Endothelial cell of umbilical vein (primary cell): Measurements from ENCODE around the gene LHX4. TPM values are rescaled to one million over a fixed set of nuclear protein-coding genes. Genes with fewer than 3 reads are reported as not detected.

Experiments
- BruUV-seq: library from RNA; stranded (reverse); fragments of 400-500 nt; replicated peaks from 2 replicates; lab custom pipeline; 2021; lab: Mats Ljungman, UMichigan
- CTCF ChIA-PET: fragments of 300-600, 350-600 bp; sonication (Branson Sonifier 250); formaldehyde crosslinking; loops from one replicate; lab custom pipeline; 2021; ENCODE audit warnings: antibody characterized with exemption, inconsistent platforms; lab: Charles Lee
- POLR2A ChIA-PET: fragments of 300-600, 350-600 bp; sonication (Branson Sonifier 250); formaldehyde crosslinking; loops from one replicate; lab custom pipeline; 2021; ENCODE audit warnings: antibody characterized with exemption, inconsistent platforms; lab: Charles Lee
- DNase-seq: peaks from one replicate; pipeline ENCODE4 v3.0.0-alpha.2; 2011; ENCODE audit warnings: low read depth, low spot score
- FAIRE-seq: peaks from 2 replicates; lab custom pipeline; 2011; peaks lifted over from hg19 to GRCh38; lab: Jason Lieb, UNC
- H2AFZ ChIP-seq: 2 replicates; pipeline ENCODE4 v1.6.0; 2012; ENCODE audit warnings: low read depth, low read length, control low read depth, inconsistent platforms
- H3K27ac ChIP-seq: 2 replicates; pipeline ENCODE4 v1.5.1; 2011; ENCODE audit warnings: low read depth, mild to moderate bottlenecking, control low read depth, low read length, moderate library complexity; ENCODE audit not compliant: insufficient read depth
- H3K27me3 ChIP-seq, 2 experiments: 2 replicates each; pipeline versions ENCODE4 v1.6.0 to v1.6.1; 2011; ENCODE audit warnings: low read length in 2 of 2, mixed read lengths in 1 of 2; ENCODE audit not compliant: control insufficient read depth in 2 of 2, insufficient read depth in 2 of 2
- H3K36me3 ChIP-seq, 2 experiments: 2 replicates in 1 of 2; 3 replicates in 1 of 2; pipeline ENCODE4 v1.5.1; 2011; ENCODE audit warnings: low read length in 2 of 2, mild to moderate bottlenecking in 1 of 2, moderate library complexity in 1 of 2; ENCODE audit not compliant: control insufficient read depth in 2 of 2, insufficient read depth in 2 of 2; ENCODE audit errors: extremely low read depth in 1 of 2
- H3K4me1 ChIP-seq: 3 replicates; pipeline ENCODE4 v1.5.1; 2011; ENCODE audit warnings: mild to moderate bottlenecking, low read length; ENCODE audit not compliant: control insufficient read depth, insufficient read depth; ENCODE audit errors: extremely low read depth
- H3K4me2 ChIP-seq: 2 replicates; pipeline ENCODE4 v1.6.1; 2011; ENCODE audit warnings: low read length, control low read depth, mixed read lengths; ENCODE audit not compliant: insufficient read depth
- H3K4me3 ChIP-seq, 3 experiments: fragments of 200-600 bp in 1 of 3; sonication (generic), shearing (Covaris generic) in 1 of 3; replicated peaks in 1 of 3; 2 replicates each; pipeline ENCODE4 v1.5.1; 2011 to 2016; ENCODE audit warnings: control low read depth in 3 of 3, low read length in 3 of 3, mild to moderate bottlenecking in 2 of 3, inconsistent platforms in 1 of 3, low read depth in 1 of 3, moderate library complexity in 1 of 3; ENCODE audit not compliant: insufficient read depth in 1 of 3
- H3K79me2 ChIP-seq: 2 replicates; pipeline ENCODE4 v1.6.0; 2012; ENCODE audit warnings: low read length, inconsistent platforms; ENCODE audit not compliant: control insufficient read depth, insufficient read depth
- H3K9ac ChIP-seq: replicated peaks from 2 replicates; pipeline ENCODE3; 2011; ENCODE audit warnings: low read length, control low read depth; ENCODE audit not compliant: insufficient read depth; ENCODE audit errors: extremely low read depth
- H3K9me1 ChIP-seq: replicated peaks from 3 replicates; pipeline ENCODE4 v1.6.0; 2011; ENCODE audit warnings: mild to moderate bottlenecking, low read length; ENCODE audit not compliant: control insufficient read depth, insufficient read depth; ENCODE audit errors: extremely low read depth
- H3K9me3 ChIP-seq: replicated peaks from 2 replicates; pipeline ENCODE4 v1.5.1; 2012; ENCODE audit warnings: low read length, inconsistent platforms; ENCODE audit not compliant: control insufficient read depth, insufficient read depth
- H4K20me1 ChIP-seq: replicated peaks from 2 replicates; pipeline ENCODE3; 2011; ENCODE audit warnings: mild to moderate bottlenecking, low read length; ENCODE audit not compliant: control insufficient read depth, insufficient read depth; ENCODE audit errors: extremely low read depth
- CTCF ChIP-seq, 2 donors: IDR thresholded peaks; 1 replicate in 1 of 2; 2 replicates in 1 of 2; pipeline ENCODE4 v1.5.1; 2011; ENCODE audit warnings: low read length in 2 of 2, mild to moderate bottlenecking in 2 of 2, moderate library complexity in 2 of 2, control low read depth in 1 of 2, inconsistent platforms in 1 of 2, low read depth in 1 of 2; ENCODE audit not compliant: insufficient read depth in 1 of 2; ENCODE audit errors: extremely low read depth in 1 of 2
- FOS ChIP-seq: IDR thresholded peaks from 2 replicates; pipeline ENCODE4 v1.6.1; 2011; ENCODE audit warnings: mild to moderate bottlenecking, low read length, moderate library complexity, borderline replicate concordance; ENCODE audit not compliant: insufficient read depth
- JUN ChIP-seq: IDR thresholded peaks from 2 replicates; pipeline ENCODE4 v1.6.1; 2011; ENCODE audit warnings: borderline replicate concordance, low read depth; ENCODE audit not compliant: insufficient read length, insufficient read depth
- MAX ChIP-seq: IDR thresholded peaks from 2 replicates; pipeline ENCODE4 v1.6.1; 2011; ENCODE audit not compliant: insufficient read depth, insufficient read length
- POLR2A ChIP-seq: IDR thresholded peaks from 2 replicates; pipeline ENCODE4 v1.6.1; 2012; ENCODE audit warnings: low read depth, mild to moderate bottlenecking, control low read depth, low read length
- POLR2AphosphoS5 ChIP-seq: IDR thresholded peaks from 2 replicates; pipeline ENCODE4 v1.6.1; 2012; ENCODE audit warnings: low read depth, mild to moderate bottlenecking, control low read depth, low read length, moderate library complexity; ENCODE audit not compliant: insufficient read depth
- dilution Hi-C: fragments of 300-500 bp; cut with MboI; formaldehyde crosslinking; loops from one replicate; pipeline ENCODE4 v1.15.0; 2019; ENCODE audit warnings: low sequenced_read_pairs; ENCODE audit not compliant: extremely low pct_ligation_motif_present
- intact Hi-C: fragments of 100-400 bp; cut with micrococcal nuclease; formaldehyde crosslinking; loops from one replicate; pipeline ENCODE4 v1.10.0; 2022
- polyA plus RNA-seq, 4 experiments: library from polyadenylated mRNA; depleted of rRNA in 3 of 4; stranded (reverse) in 3 of 4; unstranded in 1 of 4; fragments of >200 nt; gene quantifications; 2 replicates each; pipeline versions ENCODE4 v1.2.1 to v1.2.3, GENCODE V29; 2011 to 2012; ENCODE audit warnings: missing spikeins in 1 of 4
- total RNA-seq: library from RNA; stranded (reverse); gene quantifications from 2 replicates; pipeline ENCODE4 v1.2.3, GENCODE V29; 2021

The LHX4 gene
- total and polyA plus RNA-seq, 2 donors (not counting 3 experiments of a cell fraction or from before 2014, with no cell fraction given): not detected

GRCh38 chr1:180243517-180244221, 13.6 kb downstream of the LHX4 start:
- Histone ChIP-seq H3K4me3 (no peak overlapping the region), H3K9me3 (no peaks in the 10 kb centered on the region), H4K20me1 (no peaks in the 10 kb centered on the region), H3K4me2 (no peak overlapping the region), H3K4me1 (no peaks in the 10 kb centered on the region), H3K27me3 (peaks cover 34 to 37% of the 10 kb centered on the region in 2 experiments), H2AFZ (no peak overlapping the region), H3K79me2 (no peaks in the 10 kb centered on the region), H3K36me3 (no peaks in the 10 kb centered on the region), H3K27ac (no peak overlapping the region), H3K9me1 (no peaks in the 10 kb centered on the region), H3K9ac (no peak overlapping the region)
- BruUV-seq: no TSS peak
- intact Hi-C loops: no loop called here
- no peak for DNase-seq
- ChIA-PET CTCF (interaction anchor here (1.2 to 3.7 kb wide), 2 partner anchors 9 to 18 kb away, joined by 4 to 11 read pairs; no protein-coding TSS in a partner anchor), POLR2A (no interaction called here)
- dilution Hi-C loops: no loop called here
- FAIRE-seq: no peak
- no peak for TF ChIP-seq MAX
- TF ChIP-seq POLR2A: no peak
- TF ChIP-seq POLR2AphosphoS5: no peak
- no peak for TF ChIP-seq FOS
- no peak for TF ChIP-seq CTCF (IDR thresholded peaks at IDR 0.05; ENCODE audit: extremely low read depth in 1 of 2, insufficient read depth in 1 of 2, low read depth in 1 of 2, low read length in 2 of 2)
- no peak for TF ChIP-seq JUN
